PC-9 (cell line): ENCODE data around the gene INAFM2.

ENCODE experiments used
- EZH2 ChIP-seq: fragments of 200-600 bp; sonication (generic); IDR thresholded peaks from 2 replicates; pipeline ENCODE4 v1.8.0; 2017; ENCODE audit warnings: antibody characterized with exemption, low read depth
- TF ChIP-seq, protein P1 (sequence below): fragments of 200-600 bp; sonication (generic); conservative IDR thresholded peaks from 2 replicates; pipeline ENCODE4 v1.6.1; 2017; ENCODE audit warnings: mixed run types, antibody characterized with exemption, mild to moderate bottlenecking, moderate library complexity

DNA sequence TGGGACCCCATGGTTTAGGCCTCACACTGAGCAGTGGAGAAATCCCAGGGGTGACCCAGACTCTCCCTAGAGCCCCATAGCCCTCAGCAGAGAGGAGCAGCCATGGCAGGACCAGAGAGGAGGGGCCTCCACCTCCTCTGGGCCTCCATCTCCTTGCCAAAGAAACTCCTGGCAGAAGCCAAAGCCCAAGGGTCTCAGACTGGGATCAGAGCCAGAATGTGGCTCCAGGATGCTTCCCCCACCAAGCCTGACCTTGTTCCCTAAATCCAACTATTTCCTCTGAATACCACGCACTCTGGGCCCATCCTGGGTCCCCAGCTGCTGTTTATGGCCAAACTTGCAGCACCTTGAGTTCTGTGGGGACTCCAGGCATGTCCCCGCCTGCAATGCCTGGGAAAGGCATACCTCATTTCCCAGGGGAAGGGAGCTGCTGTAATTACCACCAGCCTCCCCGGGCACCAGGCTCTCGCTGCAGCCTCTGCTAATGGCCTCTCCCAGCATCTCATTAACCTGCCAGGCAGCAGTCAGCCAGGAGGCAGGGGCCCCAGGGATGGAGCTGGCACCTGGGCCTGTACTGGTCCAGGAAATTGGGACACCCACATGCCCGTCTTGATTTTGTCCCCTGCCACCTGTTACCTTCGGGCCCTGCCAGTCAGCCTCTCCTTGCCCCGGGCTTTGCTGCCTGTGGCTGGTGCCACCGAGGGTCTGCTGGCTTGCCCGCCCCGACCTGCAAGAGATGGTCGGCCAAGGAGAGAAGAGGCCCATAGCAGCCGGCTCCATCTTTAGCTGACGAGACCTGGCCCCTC, 12.6 kb downstream of the INAFM2 start:
- TF ChIP-seq EZH2 = no peak
- TF ChIP-seq, protein P1, sequence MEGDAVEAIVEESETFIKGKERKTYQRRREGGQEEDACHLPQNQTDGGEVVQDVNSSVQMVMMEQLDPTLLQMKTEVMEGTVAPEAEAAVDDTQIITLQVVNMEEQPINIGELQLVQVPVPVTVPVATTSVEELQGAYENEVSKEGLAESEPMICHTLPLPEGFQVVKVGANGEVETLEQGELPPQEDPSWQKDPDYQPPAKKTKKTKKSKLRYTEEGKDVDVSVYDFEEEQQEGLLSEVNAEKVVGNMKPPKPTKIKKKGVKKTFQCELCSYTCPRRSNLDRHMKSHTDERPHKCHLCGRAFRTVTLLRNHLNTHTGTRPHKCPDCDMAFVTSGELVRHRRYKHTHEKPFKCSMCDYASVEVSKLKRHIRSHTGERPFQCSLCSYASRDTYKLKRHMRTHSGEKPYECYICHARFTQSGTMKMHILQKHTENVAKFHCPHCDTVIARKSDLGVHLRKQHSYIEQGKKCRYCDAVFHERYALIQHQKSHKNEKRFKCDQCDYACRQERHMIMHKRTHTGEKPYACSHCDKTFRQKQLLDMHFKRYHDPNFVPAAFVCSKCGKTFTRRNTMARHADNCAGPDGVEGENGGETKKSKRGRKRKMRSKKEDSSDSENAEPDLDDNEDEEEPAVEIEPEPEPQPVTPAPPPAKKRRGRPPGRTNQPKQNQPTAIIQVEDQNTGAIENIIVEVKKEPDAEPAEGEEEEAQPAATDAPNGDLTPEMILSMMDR = no peak
